Right ventricle myocardium superior (tissue), 1 donor: ENCODE results near the gene ST7. TPM values are rescaled to one million over a fixed set of nuclear protein-coding genes. Genes with fewer than 3 reads are reported as not detected.

Source experiments
- ATAC-seq: fragments of 200-7000 bp; cut with Tn5 transposase; one replicate; pipeline ENCODE4 v1.9.1; 2020; ENCODE audit warnings: mild to moderate bottlenecking; ENCODE audit not compliant: poor library complexity
- DNase-seq: peaks from one replicate; pipeline ENCODE4 v3.0.0-alpha.2; 2020
- intact Hi-C: fragments of 100-400 bp; cut with DNase I; formaldehyde crosslinking; loops from one replicate; pipeline ENCODE4 v1.11.2; 2022
- total RNA-seq: library from RNA; stranded (reverse); fragmentation: NEBNext Ultra II Directional; extraction: Animal tissue kit (Norgen Biotek cat#: 25700); gene quantifications from one replicate; pipeline ENCODE4 v1.2.1, GENCODE V29; 2021
- donor health status: DM: no; HTN: yes; CAD: no; lungs with severe emphysema.

Gene ST7
- total RNA-seq, 1 donor from 2014 or later: 29.7 TPM

DNA sequence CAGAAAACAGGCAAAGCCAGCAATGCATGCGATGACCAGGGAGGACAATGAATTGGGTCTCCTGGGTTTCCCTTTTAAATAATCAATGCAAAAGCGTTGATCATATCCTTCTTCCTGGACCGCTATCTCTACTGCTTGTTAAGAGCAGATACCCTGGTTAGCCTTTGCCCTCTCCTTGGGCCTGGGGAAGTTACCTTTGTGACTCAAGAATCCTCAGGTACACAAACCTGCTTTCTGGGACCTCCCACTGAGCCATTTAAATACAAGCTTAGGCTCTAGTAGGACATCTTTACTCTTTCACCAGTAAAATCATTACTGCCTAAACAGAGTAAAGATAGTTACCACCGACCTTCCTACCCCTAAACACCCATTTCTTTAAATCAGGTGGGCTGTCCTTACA is 195.7 kb downstream of the ST7 start:
- intact Hi-C loops: no loop called here
- DNase-seq: no peak
- ATAC-seq: no peak

DNA sequence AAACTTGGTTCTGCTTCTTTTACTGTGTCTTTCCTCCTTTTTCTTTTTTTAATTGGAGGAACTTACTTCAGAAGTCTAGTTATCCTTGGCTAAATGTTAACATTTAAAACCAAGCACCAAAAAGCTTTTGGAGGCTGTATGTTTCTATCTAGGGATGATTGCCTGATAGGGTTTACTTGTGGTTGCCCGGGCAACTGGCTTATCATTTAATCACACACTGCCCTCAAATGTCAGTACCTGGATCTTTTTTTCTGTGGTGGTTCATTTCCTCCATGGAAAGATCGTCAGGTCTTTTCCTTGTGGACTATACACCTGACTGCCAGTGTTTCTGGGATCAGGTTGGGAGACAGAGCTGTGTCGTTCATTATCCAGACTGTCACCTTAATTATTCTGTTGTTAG is 196.4 kb downstream of the ST7 start:
- intact Hi-C loops: no loop called here
- ATAC-seq (no peak), DNase-seq (no peak)

DNA sequence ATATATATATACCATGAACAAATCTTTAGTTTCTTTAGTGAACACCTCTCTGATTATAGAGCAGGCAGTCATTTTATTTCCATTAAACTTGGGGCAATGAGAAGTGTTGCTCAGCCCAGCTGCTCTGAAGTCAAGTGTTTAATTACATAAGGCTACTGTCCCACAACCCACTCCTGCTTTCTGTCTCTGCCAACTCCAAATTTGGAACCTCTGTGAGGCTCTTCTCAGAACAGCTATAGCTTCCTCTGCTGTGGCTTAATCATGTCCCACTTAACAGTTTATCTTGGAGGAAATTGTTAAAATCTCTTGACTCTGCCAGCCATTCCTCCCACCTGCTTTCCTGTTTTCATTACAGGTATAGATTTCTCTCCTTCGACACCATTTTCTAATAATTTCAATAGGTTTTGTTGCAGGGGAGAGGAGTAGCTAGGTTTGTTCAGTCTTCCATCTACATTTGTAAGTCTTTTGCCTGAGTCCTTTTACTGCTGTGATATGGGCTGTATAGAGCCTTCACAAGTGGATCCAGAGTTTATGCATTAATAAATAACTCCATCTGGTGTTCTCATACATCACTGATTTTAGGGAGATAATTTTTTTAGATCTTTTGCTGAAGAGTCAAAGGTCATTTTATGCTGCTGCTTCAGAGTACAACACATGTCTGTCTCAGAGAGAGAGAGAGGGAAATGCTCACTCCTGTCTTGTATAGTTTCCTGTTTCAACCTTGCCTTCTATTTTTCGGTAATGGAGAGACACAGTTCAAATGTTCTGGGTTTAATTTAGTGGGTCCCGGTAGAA is 199.1 kb downstream of the ST7 start:
- ATAC-seq: peak; percentile 77
- intact Hi-C loops: no loop called here
- DNase-seq: no peak

DNA sequence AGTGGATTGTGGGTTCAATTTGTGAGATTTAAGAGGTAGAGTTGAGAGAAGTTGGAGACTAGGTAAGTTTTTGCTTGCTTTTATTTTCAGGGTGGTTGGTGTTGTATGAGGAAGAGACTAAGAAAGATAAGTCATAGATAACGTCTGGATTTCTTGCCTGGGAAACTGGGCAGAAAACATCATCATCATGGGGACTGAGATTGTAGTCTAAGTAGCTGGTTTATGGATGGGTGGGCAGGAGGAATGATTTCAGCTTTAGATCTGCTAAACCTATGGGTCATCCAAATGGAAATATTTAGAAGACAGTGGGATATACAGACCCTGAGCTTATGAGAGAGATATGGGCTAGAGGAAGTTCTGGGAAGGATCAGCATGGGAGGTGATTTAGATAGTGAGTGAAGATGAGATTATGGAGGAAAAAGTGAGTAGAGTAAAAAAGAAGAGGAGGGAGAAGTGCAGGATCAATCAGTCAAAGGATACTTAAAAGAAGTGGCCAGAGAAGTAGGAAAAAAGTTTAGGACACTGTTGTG is 199.8 kb downstream of the ST7 start:
- intact Hi-C loops: no loop called here
- no peak for ATAC-seq

DNA sequence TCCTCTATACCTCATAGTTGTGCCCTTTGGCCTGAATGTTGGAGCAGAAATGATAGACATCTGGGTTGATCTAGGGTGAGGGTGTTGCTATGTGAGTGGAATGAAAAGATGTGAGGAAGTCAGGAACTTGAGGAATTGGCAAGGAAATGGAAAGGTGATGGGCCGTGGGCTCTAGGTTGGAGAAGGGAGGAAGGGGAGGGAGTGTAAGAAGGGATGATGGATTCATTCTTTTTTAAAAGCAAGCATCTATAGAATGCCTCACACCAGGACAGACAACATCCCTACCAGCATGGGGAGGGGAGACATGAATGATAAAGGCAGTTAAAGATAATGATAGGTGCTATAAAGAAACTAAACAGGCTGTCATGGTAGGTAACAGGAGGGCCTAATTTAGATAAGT is 201.4 kb downstream of the ST7 start:
- DNase-seq (no peak), ATAC-seq (no peak)
- intact Hi-C loops: no loop called here

More for the DNA sequence above, 199.8 kb downstream of the ST7 start:
- DNase-seq: no peak

DNA sequence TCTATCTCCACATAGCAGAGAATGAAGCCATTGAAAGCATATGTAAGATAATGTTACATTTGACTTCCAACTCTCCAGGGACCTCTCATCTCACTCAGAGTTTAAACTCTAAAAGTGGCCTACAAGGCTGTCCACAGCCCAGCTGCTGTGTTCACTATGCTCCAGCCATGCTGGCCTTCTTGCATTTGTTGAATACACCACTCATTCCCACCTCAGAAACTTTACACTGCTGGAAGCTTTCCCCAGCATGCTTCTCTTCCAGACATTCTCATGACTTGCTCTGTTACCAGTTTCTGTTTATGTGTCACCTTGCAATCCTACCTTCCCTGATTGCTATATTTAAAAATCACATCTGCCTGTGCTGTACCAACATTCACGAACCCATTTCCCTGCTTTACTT is 202.4 kb downstream of the ST7 start:
- intact Hi-C loops: no loop called here
- peak; percentile 40 for ATAC-seq
- DNase-seq: no peak

DNA sequence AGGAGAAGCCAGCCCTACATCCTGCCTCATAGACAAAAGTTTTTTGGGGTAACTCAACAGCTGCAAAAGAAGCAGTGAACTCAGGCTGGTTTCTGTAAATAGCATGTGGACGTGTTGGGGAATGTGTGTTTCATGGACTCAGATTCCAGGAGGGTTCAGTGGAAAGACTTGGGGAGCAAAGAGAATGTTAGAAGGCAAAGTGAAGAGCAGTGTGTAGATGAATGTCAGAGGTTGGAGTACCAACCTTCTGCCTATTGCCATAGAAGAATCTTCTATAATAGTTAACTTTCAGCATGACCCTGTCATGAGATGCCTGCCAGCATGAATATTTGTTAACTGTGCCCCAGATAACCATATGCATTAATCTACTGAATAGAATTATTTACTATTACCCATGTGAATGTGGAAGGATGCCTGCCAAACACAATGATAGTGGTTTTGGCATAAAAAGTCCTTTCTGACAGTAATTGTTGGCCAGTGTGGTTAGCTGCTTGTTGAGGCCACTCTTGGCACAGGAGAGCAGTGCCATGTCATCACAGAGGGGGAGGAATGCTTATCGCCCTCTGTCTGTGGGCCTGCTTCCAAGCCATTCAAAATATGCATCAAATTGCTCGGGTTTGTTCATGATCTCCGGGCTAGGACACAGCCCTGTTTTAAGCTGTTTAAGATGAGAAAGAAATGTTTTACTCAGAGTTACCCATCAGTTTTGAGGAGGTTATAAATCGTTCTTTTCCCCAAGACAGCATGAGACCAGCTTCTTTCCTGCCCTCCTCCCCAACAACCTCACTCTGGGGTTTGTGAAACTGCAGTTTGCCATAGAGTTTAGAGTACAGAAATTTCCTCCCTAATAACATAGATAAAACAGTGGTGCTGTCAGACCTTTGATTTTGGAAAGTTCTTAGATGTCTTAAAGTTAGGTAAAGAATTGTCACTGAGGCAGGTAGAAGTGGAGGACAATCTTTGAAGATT is 204.2 kb downstream of the ST7 start:
- peak; percentile 78 for ATAC-seq
- intact Hi-C loops: no loop called here
- DNase-seq: peak; percentile 64

DNA sequence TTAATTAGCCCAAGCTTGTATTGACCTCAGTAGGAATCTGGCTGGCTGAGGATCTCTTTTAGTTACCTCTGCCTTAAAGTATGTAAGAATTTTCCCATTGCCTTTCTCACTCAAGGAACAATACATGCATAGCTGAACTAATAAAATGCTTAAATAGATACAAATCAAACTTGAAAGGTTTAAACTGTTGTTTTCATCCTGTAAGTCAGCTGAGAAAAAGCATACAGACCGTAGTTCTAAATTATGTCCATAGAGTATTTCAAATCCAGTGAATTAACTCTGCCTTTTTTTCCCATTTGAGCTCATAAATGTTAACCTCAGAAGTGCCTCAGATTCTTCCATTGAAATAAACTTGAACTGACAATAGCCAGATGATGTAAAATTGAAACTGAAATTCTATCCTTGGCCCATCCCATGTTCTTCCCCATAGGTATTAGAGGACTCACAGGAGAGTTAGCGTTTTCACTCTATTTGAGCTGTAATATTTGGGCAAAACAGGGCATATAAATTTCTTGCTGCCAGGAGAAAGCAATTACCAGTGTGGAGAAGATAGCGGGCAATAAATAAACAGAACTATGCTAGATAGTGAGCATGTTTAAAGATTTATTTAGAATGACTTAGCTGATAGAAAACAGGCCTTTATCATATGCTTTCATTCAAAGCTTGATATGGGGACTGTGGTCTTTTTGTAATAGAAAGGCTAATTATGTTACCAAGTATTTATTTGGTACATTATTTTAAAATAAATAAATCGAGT is 205.8 kb downstream of the ST7 start:
- intact Hi-C loops: no loop called here
- ATAC-seq: no peak
- DNase-seq: no peak

DNA sequence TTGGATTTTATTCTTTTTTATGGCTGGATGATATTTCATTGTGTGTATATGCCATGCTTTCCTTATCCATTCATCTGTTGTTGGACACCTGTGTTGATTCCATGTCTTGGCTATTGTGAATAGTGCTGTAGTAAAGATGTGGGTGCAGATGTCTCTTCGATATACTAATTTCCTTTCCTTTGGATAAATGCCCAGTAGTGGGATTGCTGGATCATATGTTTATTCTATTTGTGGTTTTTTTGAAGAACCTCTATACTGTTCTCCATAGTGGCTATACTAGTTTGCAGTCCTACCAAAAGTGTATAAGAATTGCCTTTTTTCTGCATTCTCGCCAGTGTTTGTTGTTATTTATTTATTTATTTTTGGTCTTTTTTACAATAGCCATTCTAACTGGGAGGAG is 209.8 kb downstream of the ST7 start:
- intact Hi-C loops: no loop called here
- no peak for DNase-seq

DNA sequence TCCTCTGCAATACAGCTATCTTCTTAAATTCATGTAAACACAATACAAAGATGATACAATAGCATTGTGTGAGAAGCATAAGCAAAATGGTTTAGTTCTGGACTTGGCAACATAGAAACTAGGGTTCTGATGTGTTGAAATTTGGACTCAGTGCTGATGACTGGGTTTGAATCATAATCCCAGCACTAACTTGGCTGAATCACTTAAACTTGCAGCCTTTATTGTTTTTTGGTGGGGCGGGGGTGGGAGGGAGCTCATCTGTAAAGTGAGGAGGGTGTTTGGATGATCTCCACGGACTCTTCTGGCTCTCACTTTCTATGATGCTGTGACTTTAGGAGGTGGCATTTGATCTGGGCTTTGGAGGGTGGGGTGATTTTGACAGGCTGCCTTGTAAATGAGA is 211.3 kb downstream of the ST7 start:
- intact Hi-C loops: no loop called here
- ATAC-seq: peak; percentile 11
- DNase-seq: no peak

More for the DNA sequence above, 209.8 kb downstream of the ST7 start:
- ATAC-seq: no peak

DNA sequence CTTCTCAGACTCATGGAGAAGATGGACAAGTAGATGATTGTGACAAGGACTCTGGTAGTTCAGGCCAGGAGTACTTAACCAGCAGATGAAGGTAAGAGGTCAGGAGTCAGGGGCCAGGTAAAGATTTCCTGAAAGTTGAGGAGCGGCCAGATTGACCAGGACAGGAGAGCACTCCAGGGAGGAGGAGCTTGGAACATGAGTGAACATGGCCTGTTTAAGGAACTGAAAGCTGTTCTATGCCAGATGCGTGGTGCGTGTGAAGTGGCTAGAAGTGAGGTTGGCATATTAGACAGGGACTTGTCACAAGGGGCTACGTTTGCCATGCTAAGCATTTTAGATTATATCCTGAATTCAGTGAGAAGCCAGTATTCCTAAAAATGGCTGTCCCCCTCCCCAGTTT is 212.4 kb downstream of the ST7 start:
- ATAC-seq (peak; percentile 89), DNase-seq (no peak)
- intact Hi-C loops: no loop called here

DNA sequence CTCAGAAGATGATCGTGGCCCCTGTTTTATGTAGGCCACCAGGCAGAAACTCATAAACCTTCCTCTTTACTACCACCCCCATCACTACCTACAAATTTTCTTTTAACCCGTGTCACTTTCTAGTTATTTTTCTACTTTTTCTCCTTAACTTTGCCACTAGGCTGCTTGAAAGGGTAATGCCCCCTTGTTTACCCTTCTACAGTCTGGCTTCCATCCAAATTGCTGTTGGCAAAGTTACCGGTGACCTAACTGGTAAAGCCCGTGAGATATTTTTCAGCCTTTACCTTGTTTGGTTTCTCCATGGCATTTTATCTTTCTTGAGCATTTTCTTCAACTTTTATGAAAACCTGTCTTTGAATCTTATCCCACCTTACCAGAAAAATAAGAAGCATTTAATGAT is 216.6 kb downstream of the ST7 start:
- no peak for DNase-seq
- intact Hi-C loops: no loop called here
- ATAC-seq: no peak

DNA sequence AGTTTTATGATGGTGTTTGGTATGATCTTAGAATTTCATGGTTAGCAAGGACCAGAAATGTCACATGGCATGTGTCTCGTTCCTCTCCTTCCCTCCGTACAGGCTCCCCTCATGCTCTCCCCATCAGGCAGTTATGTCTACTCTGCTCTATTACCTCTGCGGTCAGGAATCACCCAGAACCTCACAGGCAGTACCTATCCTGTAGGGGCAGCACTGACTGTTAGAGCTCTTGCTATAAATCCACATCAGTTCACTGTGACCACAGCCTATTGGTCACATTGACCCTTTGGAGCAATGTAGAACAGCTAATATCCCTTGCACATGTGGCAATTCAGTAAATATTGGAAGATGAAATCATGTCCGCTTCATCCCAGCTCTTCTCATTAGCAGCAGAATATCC is 217.8 kb downstream of the ST7 start:
- DNase-seq (no peak), ATAC-seq (no peak)
- intact Hi-C loops: no loop called here

DNA sequence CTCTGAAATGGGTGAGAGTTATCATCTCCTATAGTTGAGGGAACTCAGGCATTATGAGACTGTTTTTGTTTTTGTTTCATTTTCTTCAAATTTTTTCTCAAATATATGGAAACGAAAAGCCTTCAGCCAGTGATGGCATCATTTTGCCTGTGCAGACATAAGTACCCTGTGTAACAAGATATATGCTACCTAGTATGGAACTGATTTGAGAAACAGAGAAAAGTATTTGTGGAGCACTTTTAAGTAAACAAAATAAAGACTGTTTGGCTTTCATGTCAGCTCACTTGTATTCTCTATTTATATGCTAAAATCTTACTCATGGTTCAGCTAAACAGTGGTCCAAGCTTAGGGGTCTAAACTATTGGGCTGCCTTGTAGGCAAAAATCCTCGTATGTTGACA is 219.0 kb downstream of the ST7 start:
- ATAC-seq: no peak
- intact Hi-C loops: no loop called here
- no peak for DNase-seq

DNA sequence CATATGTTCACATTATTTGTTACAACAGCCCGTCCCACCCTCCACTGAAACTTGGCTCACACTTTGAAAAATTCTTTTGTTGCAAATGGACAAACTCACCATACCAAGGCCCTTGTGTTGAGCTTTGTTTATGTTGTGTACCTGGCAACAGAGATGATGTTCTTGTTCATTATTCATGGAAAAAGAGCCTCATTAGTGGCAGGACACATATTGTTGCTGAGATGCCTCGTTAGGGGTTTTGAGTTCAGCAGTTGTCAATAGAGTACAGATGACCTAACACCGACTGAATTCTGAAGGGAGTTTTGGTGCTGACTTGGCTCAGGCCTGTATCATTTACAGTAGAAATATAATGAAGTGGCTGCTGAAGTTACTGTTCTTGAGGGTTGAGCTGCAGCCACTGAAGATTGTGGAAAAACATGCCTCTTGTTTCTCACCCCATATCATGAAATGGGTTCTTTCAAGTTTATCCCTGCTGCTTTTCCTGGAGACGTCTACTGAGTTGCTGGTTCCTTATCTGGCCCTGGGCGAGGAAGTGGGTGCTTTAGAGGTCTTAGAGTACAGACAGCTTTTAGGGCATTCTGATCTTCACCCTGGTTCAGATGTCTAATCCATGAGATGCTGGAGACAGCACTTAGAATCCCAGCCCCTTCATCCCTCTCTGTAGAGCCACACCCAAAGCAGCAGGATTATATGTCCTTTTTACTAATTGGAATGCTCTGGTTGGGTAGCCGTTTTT is 219.9 kb downstream of the ST7 start:
- ATAC-seq (no peak), DNase-seq (no peak)
- intact Hi-C loops: no loop called here

DNA sequence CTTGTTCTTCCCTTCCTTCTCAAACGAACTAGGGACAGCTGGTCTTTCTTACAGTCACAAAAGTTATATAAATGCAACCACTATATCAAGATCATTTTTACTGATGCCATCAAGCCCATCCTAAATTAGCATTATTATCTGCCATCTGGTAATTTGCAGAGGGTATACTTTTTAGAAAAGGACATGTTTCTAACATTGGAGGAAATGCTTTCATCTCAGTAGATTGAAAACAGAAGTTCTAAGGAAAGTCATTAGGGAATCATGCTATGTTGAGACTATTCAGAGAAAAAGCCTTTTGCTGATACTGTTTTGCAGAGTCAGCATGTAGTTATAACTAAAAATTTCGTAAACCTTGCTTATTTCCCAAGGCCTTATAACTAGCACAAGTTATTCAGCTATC is 222.9 kb downstream of the ST7 start:
- no peak for ATAC-seq
- DNase-seq: no peak
- intact Hi-C loops: no loop called here

DNA sequence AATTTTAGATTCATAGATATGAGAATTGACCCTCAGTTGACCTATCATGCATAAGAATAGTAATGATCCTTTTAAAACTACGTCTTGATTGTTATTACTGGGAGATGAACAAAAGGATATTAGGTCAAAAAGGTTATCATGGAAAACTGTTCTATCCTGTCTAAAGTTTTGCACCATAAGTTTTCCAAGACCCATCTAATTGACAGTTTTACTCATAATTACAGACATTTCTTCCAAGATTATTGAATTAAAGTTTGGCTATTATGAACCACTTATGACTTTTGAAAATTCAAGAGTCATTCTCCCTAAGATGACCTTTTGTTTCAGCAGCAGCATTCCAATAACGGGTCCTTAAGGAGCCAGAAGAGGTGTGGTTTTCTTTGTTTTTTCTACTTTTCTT is 225.3 kb downstream of the ST7 start:
- no peak for DNase-seq
- no peak for ATAC-seq
- intact Hi-C loops: no loop called here

DNA sequence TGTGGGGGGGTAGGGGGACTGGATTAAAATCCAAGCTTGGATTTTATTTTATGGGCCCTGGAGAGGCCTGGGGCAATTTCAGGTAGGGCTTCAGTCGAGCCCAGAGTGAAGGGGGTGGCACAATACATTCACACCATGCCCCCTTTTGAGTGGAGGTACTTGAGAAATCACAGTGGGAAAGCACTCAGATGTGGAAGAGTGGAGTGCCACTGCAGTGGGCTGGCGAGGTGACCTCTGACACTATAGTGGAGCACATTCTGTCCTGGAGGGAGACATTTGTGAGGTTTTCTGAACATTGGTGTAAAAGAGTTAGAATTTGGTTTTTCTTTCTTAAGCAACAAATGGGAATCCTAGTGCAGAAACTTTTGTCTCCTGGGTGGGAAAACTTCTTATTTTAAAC is 226.4 kb downstream of the ST7 start:
- intact Hi-C loops: no loop called here
- ATAC-seq: no peak
- DNase-seq: no peak
